IMR-90 (cell line): ENCODE data around the gene TMEM179. TPM values are rescaled to one million over a fixed set of nuclear protein-coding genes. Genes with fewer than 3 reads are reported as not detected.

Experiments used
- ATAC-seq: fragments of 200-7000 bp; cut with Tn5 transposase; 2 replicates; pipeline ENCODE4 v1.9.1; 2020; ENCODE audit warnings: low read depth, mild to moderate bottlenecking, moderate library complexity
- BruUV-seq: library from RNA; stranded (reverse); fragments of 400-500 nt; replicated peaks from 2 replicates; lab custom pipeline; 2021; lab: Mats Ljungman, UMichigan
- CTCF ChIA-PET: fragments of 300-600 bp; formaldehyde crosslinking; extraction: SDS; loops from one replicate; lab custom pipeline; 2021; ENCODE audit warnings: antibody characterized with exemption; lab: Yijun Ruan, JAX
- POLR2A ChIA-PET: fragments of 300-600 bp; sonication (Branson Sonifier 250); formaldehyde crosslinking; loops from one replicate; lab custom pipeline; 2022; ENCODE audit warnings: antibody characterized with exemption; ENCODE audit not compliant: unreplicated experiment; lab: Charles Lee
- DNase-seq: peaks from one replicate; pipeline ENCODE4 v3.0.0; 2013
- H2AFZ ChIP-seq: replicated peaks from 2 replicates; pipeline ENCODE3; 2013; ENCODE audit warnings: low read length, mild to moderate bottlenecking; ENCODE audit not compliant: poor library complexity
- H2AK5ac ChIP-seq: 2 replicates; pipeline ENCODE4 v1.6.1; 2013; ENCODE audit warnings: low read depth, low read length, inconsistent platforms
- H2AK9ac ChIP-seq: replicated peaks from 2 replicates; pipeline ENCODE3; 2013; ENCODE audit warnings: mild to moderate bottlenecking, low read depth, low read length, moderate library complexity; ENCODE audit not compliant: poor library complexity
- H2BK120ac ChIP-seq: 2 replicates; pipeline ENCODE4 v1.6.1; 2013; ENCODE audit warnings: low read depth, low read length, inconsistent platforms
- H2BK15ac ChIP-seq: 3 replicates; pipeline ENCODE4 v1.6.1; 2013; ENCODE audit warnings: low read depth, low read length, inconsistent platforms
- H2BK20ac ChIP-seq: 2 replicates; pipeline ENCODE4 v1.6.1; 2013; ENCODE audit warnings: low read depth, mild to moderate bottlenecking, inconsistent platforms, low read length, moderate library complexity
- H2BK5ac ChIP-seq: 2 replicates; pipeline ENCODE4 v1.6.1; 2013; ENCODE audit warnings: mild to moderate bottlenecking, low read depth, low read length, inconsistent platforms; ENCODE audit not compliant: poor library complexity, severe bottlenecking
- H3K14ac ChIP-seq: replicated peaks from 2 replicates; pipeline ENCODE4 v1.6.1; 2013; ENCODE audit warnings: low read depth, low read length, inconsistent platforms
- H3K18ac ChIP-seq: 2 replicates; pipeline ENCODE4 v1.6.1; 2013; ENCODE audit warnings: low read depth, low read length, control low read depth
- H3K23ac ChIP-seq: 2 replicates; pipeline ENCODE4 v1.6.1; 2013; ENCODE audit warnings: low read depth, low read length, inconsistent platforms
- H3K27ac ChIP-seq: 2 replicates; pipeline ENCODE4 v1.5.1; 2013; ENCODE audit warnings: mild to moderate bottlenecking, control low read depth, low read length; ENCODE audit not compliant: insufficient read depth
- H3K27me3 ChIP-seq: 2 replicates; pipeline ENCODE4 v1.6.1; 2013; ENCODE audit warnings: low read length; ENCODE audit not compliant: control insufficient read depth, insufficient read depth
- H3K36me3 ChIP-seq: 2 replicates; pipeline ENCODE4 v1.6.1; 2013; ENCODE audit warnings: low read length, mixed read lengths; ENCODE audit not compliant: control insufficient read depth, insufficient read depth
- H3K4ac ChIP-seq: 2 replicates; pipeline ENCODE4 v1.6.1; 2013; ENCODE audit warnings: low read depth, low read length, inconsistent platforms
- H3K4me1 ChIP-seq: 2 replicates; pipeline ENCODE4 v1.6.1; 2013; ENCODE audit warnings: low read length, mixed read lengths; ENCODE audit not compliant: control insufficient read depth, insufficient read depth
- H3K4me2 ChIP-seq: 2 replicates; pipeline ENCODE4 v1.6.1; 2013; ENCODE audit warnings: low read depth, mild to moderate bottlenecking, control low read depth, low read length, moderate library complexity
- H3K4me3 ChIP-seq: 2 replicates; pipeline ENCODE4 v1.5.1; 2013; ENCODE audit warnings: low read depth, mild to moderate bottlenecking, control low read depth, low read length, moderate library complexity; ENCODE audit not compliant: insufficient read depth
- H3K56ac ChIP-seq: 2 replicates; pipeline ENCODE4 v1.6.1; 2013; ENCODE audit warnings: low read length, inconsistent platforms; ENCODE audit not compliant: insufficient read depth; ENCODE audit errors: extremely low read depth
- H3K79me1 ChIP-seq, 2 experiments: 2 replicates each; pipeline ENCODE4 v1.6.1; 2013; ENCODE audit warnings: low read length in 2 of 2, inconsistent platforms in 1 of 2, low read depth in 1 of 2
- H3K9ac ChIP-seq: 2 replicates; pipeline ENCODE4 v1.6.1; 2013; ENCODE audit warnings: low read depth, low read length, control low read depth
- H3K9me1 ChIP-seq: 2 replicates; pipeline ENCODE4 v1.6.1; 2013; ENCODE audit warnings: low read length, inconsistent platforms; ENCODE audit not compliant: insufficient read depth
- H3K9me3 ChIP-seq: 2 replicates; pipeline ENCODE4 v1.6.1; 2013; ENCODE audit warnings: low read length; ENCODE audit not compliant: control insufficient read depth, insufficient read depth
- H4K20me1 ChIP-seq: 2 replicates; pipeline ENCODE4 v1.6.1; 2013; ENCODE audit warnings: low read length, inconsistent platforms; ENCODE audit not compliant: insufficient read depth
- H4K5ac ChIP-seq: 2 replicates; pipeline ENCODE4 v1.6.1; 2013; ENCODE audit warnings: mild to moderate bottlenecking, low read depth, low read length, control low read depth
- H4K8ac ChIP-seq, 2 experiments: 2 replicates each; pipeline ENCODE4 v1.6.1; 2013; ENCODE audit warnings: low read depth in 2 of 2, low read length in 2 of 2, control low read depth in 1 of 2, inconsistent platforms in 1 of 2
- H4K91ac ChIP-seq: 2 replicates; pipeline ENCODE4 v1.6.1; 2013; ENCODE audit warnings: low read depth, low read length, inconsistent platforms; ENCODE audit not compliant: insufficient read depth
- BHLHE40 ChIP-seq: fragments of 150-350 bp; IDR thresholded peaks from 2 replicates; pipeline ENCODE4 v1.6.1; 2016; ENCODE audit warnings: mild to moderate bottlenecking, low read depth, low read length
- CEBPB ChIP-seq: IDR thresholded peaks from 2 replicates; pipeline ENCODE4 v1.6.1; 2012; ENCODE audit warnings: low read depth, low read length, improper control_type of control experiment
- CHD1 ChIP-seq: IDR thresholded peaks from 2 replicates; pipeline ENCODE4 v1.6.1; 2012; ENCODE audit warnings: low read depth, low read length, improper control_type of control experiment
- CTCF ChIP-seq: conservative IDR thresholded peaks from 2 replicates; pipeline ENCODE4 v1.5.1; 2012; ENCODE audit warnings: mild to moderate bottlenecking, low read depth, low read length, improper control_type of control experiment
- ELK1 ChIP-seq: fragments of 150-350 bp; IDR thresholded peaks from 2 replicates; pipeline ENCODE4 v1.6.1; 2016; ENCODE audit warnings: low read depth, mild to moderate bottlenecking, low read length, moderate library complexity, borderline replicate concordance
- FOS ChIP-seq: fragments of 150-350 bp; IDR thresholded peaks from 2 replicates; pipeline ENCODE4 v1.6.1; 2016; ENCODE audit warnings: low read depth, low read length
- MAFK ChIP-seq: IDR thresholded peaks from 2 replicates; pipeline ENCODE4 v1.6.1; 2012; ENCODE audit warnings: low read depth, low read length, improper control_type of control experiment
- MAZ ChIP-seq: IDR thresholded peaks from 2 replicates; pipeline ENCODE4 v1.6.1; 2012; ENCODE audit warnings: low read depth, mild to moderate bottlenecking, low read length, improper control_type of control experiment, moderate library complexity, borderline replicate concordance
- MXI1 ChIP-seq: IDR thresholded peaks from 2 replicates; pipeline ENCODE4 v1.6.1; 2012; ENCODE audit warnings: low read depth, mild to moderate bottlenecking, low read length, moderate library complexity, borderline replicate concordance
- NFE2L2 ChIP-seq: fragments of 150-350 bp; IDR thresholded peaks from 2 replicates; pipeline ENCODE4 v1.6.1; 2016; ENCODE audit warnings: low read depth, mild to moderate bottlenecking, low read length
- POLR2A ChIP-seq: IDR thresholded peaks from 2 replicates; pipeline ENCODE4 v1.6.1; 2012; ENCODE audit warnings: mild to moderate bottlenecking, low read depth, low read length
- RAD21 ChIP-seq: IDR thresholded peaks from 2 replicates; pipeline ENCODE4 v1.6.1; 2012; ENCODE audit warnings: low read length, improper control_type of control experiment
- RCOR1 ChIP-seq: IDR thresholded peaks from 2 replicates; pipeline ENCODE4 v1.6.1; 2012; ENCODE audit warnings: mild to moderate bottlenecking, low read length, improper control_type of control experiment; ENCODE audit not compliant: insufficient replicate concordance
- RFX5 ChIP-seq: IDR thresholded peaks from 2 replicates; pipeline ENCODE4 v1.8.0; 2012; ENCODE audit warnings: low read depth, mild to moderate bottlenecking, low read length, moderate library complexity
- SMC3 ChIP-seq: fragments of 150-350 bp; IDR thresholded peaks from 2 replicates; pipeline ENCODE4 v1.6.1; 2016; ENCODE audit warnings: low read depth, mild to moderate bottlenecking, antibody characterized with exemption, low read length, moderate library complexity
- USF2 ChIP-seq: fragments of 150-350 bp; IDR thresholded peaks from 2 replicates; pipeline ENCODE4 v1.6.1; 2017; ENCODE audit warnings: mild to moderate bottlenecking, antibody characterized with exemption, low read length, low read depth
- WGBS, 2 experiments: methylation state at CpG; one replicate each; pipeline versions ENCODE4 v1.1.5 to v1.1.7; 2013; ENCODE audit warnings: missing lambda C conversion rate in 2 of 2; ENCODE audit not compliant: insufficient read length in 1 of 2; ENCODE audit errors: extremely low coverage in 2 of 2; 5-methylcytosine and 5-hydroxymethylcytosine counted together
- dilution Hi-C: fragments of 300-500 bp; cut with HindIII; formaldehyde crosslinking; loops from one replicate; pipeline ENCODE4 v1.14.3; 2018; ENCODE audit warnings: low sequenced_read_pairs; ENCODE audit not compliant: unreplicated experiment
- in situ Hi-C: fragments of 300-500 bp; cut with MboI; formaldehyde crosslinking; loops from 3 replicates; pipeline ENCODE4 v1.14.3; 2019; ENCODE audit warnings: low sequenced_read_pairs, inconsistent platforms, mixed read lengths
- intact Hi-C: fragments of 100-400 bp; cut with micrococcal nuclease; formaldehyde crosslinking; loops from 2 replicates; pipeline ENCODE4 v1.10.0; 2022
- polyA plus RNA-seq, 3 experiments: library from polyadenylated mRNA; depleted of rRNA; stranded (reverse); fragments of >200 nt; gene quantifications; 2 replicates each; pipeline ENCODE4 v1.2.3, GENCODE V29; 2012; ENCODE audit warnings: low replicate concordance in 1 of 3
- total RNA-seq: library from RNA; depleted of rRNA; stranded (reverse); fragments of >200 nt; gene quantifications from 2 replicates; pipeline ENCODE4 v1.2.3, GENCODE V29; 2012

Gene TMEM179
- total and polyA plus RNA-seq, 2 of the 4 experiments (the other 2 are of a cell fraction), result not detected

DNA sequence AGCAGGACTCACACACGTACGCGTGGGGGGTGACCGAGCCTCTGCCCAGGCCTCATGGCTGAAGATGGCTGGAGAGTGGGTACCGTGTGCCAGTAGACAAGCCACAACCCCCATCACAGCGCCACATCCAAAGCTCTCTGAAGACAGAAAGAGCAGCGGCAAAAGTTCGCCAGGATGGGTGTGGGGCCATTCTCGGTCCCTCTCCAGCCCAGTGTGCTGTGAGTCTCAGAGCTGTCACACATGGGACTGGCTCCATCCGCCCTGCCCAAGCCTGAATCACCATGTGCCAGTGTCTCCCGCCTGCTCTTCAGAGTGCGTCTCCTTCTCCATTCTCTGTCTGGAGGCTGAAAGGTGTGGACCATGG, 5.7 kb downstream of the TMEM179 start:
- no peaks in the 10 kb centered on the region for H3K4me1 ChIP-seq
- ATAC-seq (no peak), DNase-seq (no peak)
- no peaks in the 10 kb centered on the region for H4K20me1 ChIP-seq
- no peak overlapping the region for H3K27ac ChIP-seq
- no peak overlapping the region for H2AK5ac ChIP-seq
- 80% methylated on average over 4 of the region's 12 CpGs; no CpG with 5 or more reads in 1 of the 2 experiments for WGBS, 2 experiments
- in situ Hi-C loops (no loop called here), intact Hi-C loops (no loop called here), dilution Hi-C loops (no loop called here)
- no peaks in the 10 kb centered on the region for H3K9me1 ChIP-seq
- no peak overlapping the region for H3K9ac ChIP-seq
- TF ChIP-seq MXI1 (no peak), USF2 (no peak), MAZ (no peak), NFE2L2 (no peak), FOS (no peak), POLR2A (no peak), ELK1 (no peak), BHLHE40 (no peak), SMC3 (no peak), CTCF (no peak), RAD21 (no peak), MAFK (no peak), RFX5 (no peak), CEBPB (no peak), RCOR1 (no peak), CHD1 (no peak)
- H3K18ac ChIP-seq, result no peak overlapping the region
- H4K8ac ChIP-seq, result no peak overlapping the region
- BruUV-seq, result no TSS peak
- no peak overlapping the region for H3K4ac ChIP-seq
- no peak overlapping the region for H3K56ac ChIP-seq
- H3K36me3 ChIP-seq, result no peaks in the 10 kb centered on the region
- no peaks in the 10 kb centered on the region for H3K9me3 ChIP-seq
- H3K27me3 ChIP-seq, result peaks cover 11% of the 10 kb centered on the region; the same call in 1 of the 2 replicates
- H2BK120ac ChIP-seq, result no peak overlapping the region
- H3K4me3 ChIP-seq, result no peak overlapping the region
- H3K79me1 ChIP-seq, result no peaks in the 10 kb centered on the region
- H4K91ac ChIP-seq, result no peak overlapping the region
- ChIA-PET POLR2A (no interaction called here), CTCF (no interaction called here)
- no peak overlapping the region for H2BK5ac ChIP-seq
- no peak overlapping the region for H3K4me2 ChIP-seq
- no peak overlapping the region for H2AFZ ChIP-seq
- H2BK20ac ChIP-seq, result no peak overlapping the region
- H3K14ac ChIP-seq, result no peak overlapping the region
- H3K23ac ChIP-seq, result no peak overlapping the region
- H2BK15ac ChIP-seq, result no peak overlapping the region
- H2AK9ac ChIP-seq, result no peak overlapping the region
- no peak overlapping the region for H4K5ac ChIP-seq
